ENCODE measurements around the gene SCPEP1.

DNA sequence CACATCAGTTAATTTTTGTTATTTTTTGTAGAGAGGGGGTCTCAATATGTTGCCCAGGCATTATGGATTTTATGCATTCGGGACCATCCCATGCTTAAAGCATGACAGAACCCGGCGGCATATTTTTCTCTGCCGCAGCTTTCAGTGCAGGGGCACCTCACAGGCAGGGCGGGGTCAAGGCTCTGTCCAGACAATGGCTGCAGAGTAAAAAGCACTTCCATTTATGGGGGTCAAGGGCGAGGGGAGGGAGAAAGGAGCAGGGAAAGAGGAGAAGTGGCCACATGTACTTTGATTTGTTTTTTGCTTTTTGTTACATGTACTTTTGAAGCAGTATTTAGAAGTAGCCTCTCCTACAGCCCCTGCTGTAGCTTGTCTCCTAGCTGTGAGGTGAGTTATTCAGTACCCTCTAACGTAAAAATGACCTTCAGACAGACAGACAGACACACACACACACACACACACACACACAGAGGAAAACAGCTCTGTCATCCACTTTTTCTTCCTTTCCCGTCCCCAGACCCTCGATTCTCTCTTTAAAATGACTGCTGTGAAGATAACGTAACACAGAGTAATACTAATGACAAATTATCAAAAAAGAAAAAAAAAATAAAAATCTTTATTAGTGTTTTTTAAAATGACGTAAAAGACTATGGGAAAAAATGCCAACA lies 856 bp upstream of the SCPEP1 start:
- TF ChIP-seq, protein P1, sequence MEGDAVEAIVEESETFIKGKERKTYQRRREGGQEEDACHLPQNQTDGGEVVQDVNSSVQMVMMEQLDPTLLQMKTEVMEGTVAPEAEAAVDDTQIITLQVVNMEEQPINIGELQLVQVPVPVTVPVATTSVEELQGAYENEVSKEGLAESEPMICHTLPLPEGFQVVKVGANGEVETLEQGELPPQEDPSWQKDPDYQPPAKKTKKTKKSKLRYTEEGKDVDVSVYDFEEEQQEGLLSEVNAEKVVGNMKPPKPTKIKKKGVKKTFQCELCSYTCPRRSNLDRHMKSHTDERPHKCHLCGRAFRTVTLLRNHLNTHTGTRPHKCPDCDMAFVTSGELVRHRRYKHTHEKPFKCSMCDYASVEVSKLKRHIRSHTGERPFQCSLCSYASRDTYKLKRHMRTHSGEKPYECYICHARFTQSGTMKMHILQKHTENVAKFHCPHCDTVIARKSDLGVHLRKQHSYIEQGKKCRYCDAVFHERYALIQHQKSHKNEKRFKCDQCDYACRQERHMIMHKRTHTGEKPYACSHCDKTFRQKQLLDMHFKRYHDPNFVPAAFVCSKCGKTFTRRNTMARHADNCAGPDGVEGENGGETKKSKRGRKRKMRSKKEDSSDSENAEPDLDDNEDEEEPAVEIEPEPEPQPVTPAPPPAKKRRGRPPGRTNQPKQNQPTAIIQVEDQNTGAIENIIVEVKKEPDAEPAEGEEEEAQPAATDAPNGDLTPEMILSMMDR (IDR thresholded peaks at IDR 0.05) = no peak
- TF ChIP-seq EP300 (IDR thresholded peaks at IDR 0.05) = no peak
